ENCODE measurements around the gene HOXB3.
A peak's percentile ranks its signal among the peaks of the same experiment; 100 is the strongest.

Gene HOXB3

GRCh38 chr17:48630925-48631692, 41.1 kb upstream of the HOXB3 start:
- TF ChIP-seq POLR2AphosphoS5 (IDR thresholded peaks at IDR 0.05; ENCODE audit: low read depth, low read length) (no peak), TAF1 (IDR thresholded peaks at IDR 0.05; ENCODE audit: borderline replicate concordance, low read depth, low read length) (no peak), POLR2A (IDR thresholded peaks at IDR 0.05; ENCODE audit: low read depth, low read length) (no peak)
- DNase-seq (ENCODE audit: insufficient read length) (no peak), FAIRE-seq (no peak)

- FAIRE-seq (no peak), DNase-seq (ENCODE audit: insufficient read length) (no peak)
Observed at GRCh38 chr17:48630009-48630924, 40.2 kb upstream of the HOXB3 start.

GRCh38 chr17:48629411-48629759, 39.3 kb upstream of the HOXB3 start:
- no peak for FAIRE-seq
- no peak for DNase-seq (ENCODE audit: insufficient read length)
- no peak for TF ChIP-seq POLR2A (IDR thresholded peaks at IDR 0.05; ENCODE audit: low read depth, low read length)
- TF ChIP-seq POLR2AphosphoS5 (IDR thresholded peaks at IDR 0.05; ENCODE audit: low read depth, low read length): no peak
- TF ChIP-seq TAF1 (IDR thresholded peaks at IDR 0.05; ENCODE audit: borderline replicate concordance, low read depth, low read length): no peak

More at GRCh38 chr17:48630009-48630924, 40.2 kb upstream of the HOXB3 start:
- TF ChIP-seq POLR2A (IDR thresholded peaks at IDR 0.05; ENCODE audit: low read depth, low read length): no peak
- no peak for TF ChIP-seq TAF1 (IDR thresholded peaks at IDR 0.05; ENCODE audit: borderline replicate concordance, low read depth, low read length)
- no peak for TF ChIP-seq POLR2AphosphoS5 (IDR thresholded peaks at IDR 0.05; ENCODE audit: low read depth, low read length)

GRCh38 chr17:48628649-48629410, 38.8 kb upstream of the HOXB3 start:
- TF ChIP-seq POLR2AphosphoS5 (IDR thresholded peaks at IDR 0.05; ENCODE audit: low read depth, low read length) (no peak), TAF1 (IDR thresholded peaks at IDR 0.05; ENCODE audit: borderline replicate concordance, low read depth, low read length) (no peak), POLR2A (IDR thresholded peaks at IDR 0.05; ENCODE audit: low read depth, low read length) (no peak)
- no peak for FAIRE-seq

GRCh38 chr17:48627623-48628521, 37.8 kb upstream of the HOXB3 start:
- TF ChIP-seq POLR2AphosphoS5 (IDR thresholded peaks at IDR 0.05; ENCODE audit: low read depth, low read length) (no peak), POLR2A (IDR thresholded peaks at IDR 0.05; ENCODE audit: low read depth, low read length) (no peak), TAF1 (IDR thresholded peaks at IDR 0.05; ENCODE audit: borderline replicate concordance, low read depth, low read length) (no peak)
- FAIRE-seq (no peak), DNase-seq (ENCODE audit: insufficient read length) (no peak)

More at GRCh38 chr17:48628649-48629410, 38.8 kb upstream of the HOXB3 start:
- no peak for DNase-seq (ENCODE audit: insufficient read length)

GRCh38 chr17:48627118-48627597, 37.1 kb upstream of the HOXB3 start:
- no peak for TF ChIP-seq POLR2A (IDR thresholded peaks at IDR 0.05; ENCODE audit: low read depth, low read length)
- no peak for TF ChIP-seq TAF1 (IDR thresholded peaks at IDR 0.05; ENCODE audit: borderline replicate concordance, low read depth, low read length)
- FAIRE-seq (no peak), DNase-seq (ENCODE audit: insufficient read length) (no peak)

- no peak for DNase-seq (ENCODE audit: insufficient read length)
- peak; percentile 80 for FAIRE-seq
- TF ChIP-seq POLR2A (IDR thresholded peaks at IDR 0.05; ENCODE audit: low read depth, low read length): no peak
- no peak for TF ChIP-seq TAF1 (IDR thresholded peaks at IDR 0.05; ENCODE audit: borderline replicate concordance, low read depth, low read length)
- TF ChIP-seq POLR2AphosphoS5 (IDR thresholded peaks at IDR 0.05; ENCODE audit: low read depth, low read length): no peak
Observed at GRCh38 chr17:48626245-48627117, 36.4 kb upstream of the HOXB3 start, which contains the start of gene HOXB9. Gene HOXB9, minus strand, starts transcription at chr17:48626358. Its CDS starts 89 bp downstream, at chr17:48626269.

GRCh38 chr17:48625495-48626244, 35.6 kb upstream of the HOXB3 start:
- FAIRE-seq (peak; percentile 78), DNase-seq (ENCODE audit: insufficient read length) (peak; percentile 67)
- no peak for TF ChIP-seq POLR2AphosphoS5 (IDR thresholded peaks at IDR 0.05; ENCODE audit: low read depth, low read length)
- TF ChIP-seq TAF1 (IDR thresholded peaks at IDR 0.05; ENCODE audit: borderline replicate concordance, low read depth, low read length): no peak
- TF ChIP-seq POLR2A (IDR thresholded peaks at IDR 0.05; ENCODE audit: low read depth, low read length): no peak
